WTC11 (cell line): ENCODE measurements around the gene RNF44.

Experiments used
- TEAD4 ChIP-seq: sonication (generic); formaldehyde crosslinking; IDR thresholded peaks from 2 replicates; pipeline ENCODE4 v1.8.0; 2022; ENCODE audit warnings: mild to moderate bottlenecking, missing genetic modification reagents
- TP53 ChIP-seq: sonication (generic); formaldehyde crosslinking; IDR thresholded peaks from 2 replicates; pipeline ENCODE4 v1.8.1; 2023; ENCODE audit warnings: mild to moderate bottlenecking, missing genetic modification reagents
- ZNF121 ChIP-seq: sonication (generic); formaldehyde crosslinking; IDR thresholded peaks from 2 replicates; pipeline ENCODE4 v1.8.0; 2023; ENCODE audit warnings: missing genetic modification reagents
- TF ChIP-seq, protein P1 (sequence below): sonication (generic); formaldehyde crosslinking; IDR thresholded peaks from 2 replicates; pipeline ENCODE4 v1.8.1; 2022; ENCODE audit warnings: low read depth, missing genetic modification reagents, borderline replicate concordance
- TF ChIP-seq, protein P2 (sequence below): fragments of 200-600 bp; IDR thresholded peaks from 2 replicates; pipeline ENCODE4 v1.8.0; 2022; ENCODE audit warnings: antibody characterized with exemption
- TF ChIP-seq, protein P3 (sequence below): sonication (generic); formaldehyde crosslinking; IDR thresholded peaks from 2 replicates; pipeline ENCODE4 v1.8.1; 2022; ENCODE audit warnings: low read depth, mild to moderate bottlenecking, moderate library complexity, missing genetic modification reagents, borderline replicate concordance
- TF ChIP-seq, protein P4 (sequence below): sonication (generic); formaldehyde crosslinking; conservative IDR thresholded peaks from 2 replicates; pipeline ENCODE4 v1.8.1; 2023; ENCODE audit warnings: mild to moderate bottlenecking, low read depth, missing genetic modification reagents, moderate library complexity
- TF ChIP-seq, protein P5 (sequence below): sonication (generic); formaldehyde crosslinking; IDR thresholded peaks from 2 replicates; pipeline ENCODE4 v1.8.1; 2023; ENCODE audit warnings: mild to moderate bottlenecking, missing genetic modification reagents
- TF ChIP-seq, protein P6 (sequence below): sonication (generic); formaldehyde crosslinking; conservative IDR thresholded peaks from 2 replicates; pipeline ENCODE4 v1.8.1; 2022; ENCODE audit warnings: mild to moderate bottlenecking, missing genetic modification reagents

DNA sequence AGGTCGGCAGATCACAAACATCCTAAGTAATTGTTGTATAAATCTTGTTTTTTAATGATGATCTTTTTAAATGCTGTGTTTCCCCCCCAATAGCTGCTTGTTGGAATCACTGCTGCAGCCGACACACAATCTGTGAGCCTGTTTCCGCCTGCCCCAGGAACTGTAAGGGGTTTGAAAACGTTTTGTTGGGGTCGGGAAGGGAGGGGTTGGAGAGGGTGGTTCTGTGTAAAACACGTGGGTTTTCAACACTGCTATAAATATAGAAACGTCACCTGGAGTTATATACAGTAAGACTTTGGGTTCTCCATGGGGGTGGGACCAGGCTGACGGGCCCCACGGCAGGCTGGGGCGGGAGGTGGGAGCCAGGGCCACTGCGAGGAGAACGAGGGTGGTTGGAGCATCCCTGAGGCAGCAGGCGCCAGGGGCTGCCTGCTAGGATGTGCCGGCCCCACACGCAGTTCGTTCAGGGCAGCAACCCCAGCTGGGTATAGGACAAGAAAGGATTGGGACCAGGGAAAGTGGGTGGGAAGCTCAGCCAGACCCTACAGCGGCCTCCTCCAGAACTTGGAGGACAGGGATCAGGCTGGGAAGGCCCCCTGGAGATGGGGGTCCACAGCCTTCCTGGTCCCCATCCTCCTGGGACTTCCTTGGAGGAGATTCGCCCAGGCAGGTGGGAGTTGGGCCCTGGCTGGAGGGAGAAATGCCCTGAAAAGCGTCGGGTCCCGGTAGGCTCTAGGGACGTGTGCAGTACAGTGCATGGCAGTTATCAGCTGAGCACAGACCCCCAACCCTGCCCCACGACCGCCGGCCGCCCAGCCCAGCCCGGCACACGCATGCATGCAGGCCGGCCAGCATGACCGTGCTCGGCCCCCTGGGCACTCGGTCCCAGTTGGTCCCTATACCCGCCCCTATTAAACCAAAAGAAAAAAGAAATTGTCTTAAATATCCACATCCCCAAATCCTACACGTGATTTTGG lies 9.7 kb downstream of the RNF44 start:
- TF ChIP-seq, protein P1, sequence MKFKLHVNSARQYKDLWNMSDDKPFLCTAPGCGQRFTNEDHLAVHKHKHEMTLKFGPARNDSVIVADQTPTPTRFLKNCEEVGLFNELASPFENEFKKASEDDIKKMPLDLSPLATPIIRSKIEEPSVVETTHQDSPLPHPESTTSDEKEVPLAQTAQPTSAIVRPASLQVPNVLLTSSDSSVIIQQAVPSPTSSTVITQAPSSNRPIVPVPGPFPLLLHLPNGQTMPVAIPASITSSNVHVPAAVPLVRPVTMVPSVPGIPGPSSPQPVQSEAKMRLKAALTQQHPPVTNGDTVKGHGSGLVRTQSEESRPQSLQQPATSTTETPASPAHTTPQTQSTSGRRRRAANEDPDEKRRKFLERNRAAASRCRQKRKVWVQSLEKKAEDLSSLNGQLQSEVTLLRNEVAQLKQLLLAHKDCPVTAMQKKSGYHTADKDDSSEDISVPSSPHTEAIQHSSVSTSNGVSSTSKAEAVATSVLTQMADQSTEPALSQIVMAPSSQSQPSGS (CRISPR knock-in tag), result no peak
- TF ChIP-seq, protein P2, sequence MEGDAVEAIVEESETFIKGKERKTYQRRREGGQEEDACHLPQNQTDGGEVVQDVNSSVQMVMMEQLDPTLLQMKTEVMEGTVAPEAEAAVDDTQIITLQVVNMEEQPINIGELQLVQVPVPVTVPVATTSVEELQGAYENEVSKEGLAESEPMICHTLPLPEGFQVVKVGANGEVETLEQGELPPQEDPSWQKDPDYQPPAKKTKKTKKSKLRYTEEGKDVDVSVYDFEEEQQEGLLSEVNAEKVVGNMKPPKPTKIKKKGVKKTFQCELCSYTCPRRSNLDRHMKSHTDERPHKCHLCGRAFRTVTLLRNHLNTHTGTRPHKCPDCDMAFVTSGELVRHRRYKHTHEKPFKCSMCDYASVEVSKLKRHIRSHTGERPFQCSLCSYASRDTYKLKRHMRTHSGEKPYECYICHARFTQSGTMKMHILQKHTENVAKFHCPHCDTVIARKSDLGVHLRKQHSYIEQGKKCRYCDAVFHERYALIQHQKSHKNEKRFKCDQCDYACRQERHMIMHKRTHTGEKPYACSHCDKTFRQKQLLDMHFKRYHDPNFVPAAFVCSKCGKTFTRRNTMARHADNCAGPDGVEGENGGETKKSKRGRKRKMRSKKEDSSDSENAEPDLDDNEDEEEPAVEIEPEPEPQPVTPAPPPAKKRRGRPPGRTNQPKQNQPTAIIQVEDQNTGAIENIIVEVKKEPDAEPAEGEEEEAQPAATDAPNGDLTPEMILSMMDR, result no peak
- TF ChIP-seq TEAD4 (no peak), ZNF121 (CRISPR knock-in tag) (no peak), TP53 (CRISPR knock-in tag) (no peak)
- TF ChIP-seq, protein P3, sequence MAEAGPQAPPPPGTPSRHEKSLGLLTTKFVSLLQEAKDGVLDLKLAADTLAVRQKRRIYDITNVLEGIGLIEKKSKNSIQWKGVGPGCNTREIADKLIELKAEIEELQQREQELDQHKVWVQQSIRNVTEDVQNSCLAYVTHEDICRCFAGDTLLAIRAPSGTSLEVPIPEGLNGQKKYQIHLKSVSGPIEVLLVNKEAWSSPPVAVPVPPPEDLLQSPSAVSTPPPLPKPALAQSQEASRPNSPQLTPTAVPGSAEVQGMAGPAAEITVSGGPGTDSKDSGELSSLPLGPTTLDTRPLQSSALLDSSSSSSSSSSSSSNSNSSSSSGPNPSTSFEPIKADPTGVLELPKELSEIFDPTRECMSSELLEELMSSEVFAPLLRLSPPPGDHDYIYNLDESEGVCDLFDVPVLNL, result no peak
- TF ChIP-seq, protein P4, sequence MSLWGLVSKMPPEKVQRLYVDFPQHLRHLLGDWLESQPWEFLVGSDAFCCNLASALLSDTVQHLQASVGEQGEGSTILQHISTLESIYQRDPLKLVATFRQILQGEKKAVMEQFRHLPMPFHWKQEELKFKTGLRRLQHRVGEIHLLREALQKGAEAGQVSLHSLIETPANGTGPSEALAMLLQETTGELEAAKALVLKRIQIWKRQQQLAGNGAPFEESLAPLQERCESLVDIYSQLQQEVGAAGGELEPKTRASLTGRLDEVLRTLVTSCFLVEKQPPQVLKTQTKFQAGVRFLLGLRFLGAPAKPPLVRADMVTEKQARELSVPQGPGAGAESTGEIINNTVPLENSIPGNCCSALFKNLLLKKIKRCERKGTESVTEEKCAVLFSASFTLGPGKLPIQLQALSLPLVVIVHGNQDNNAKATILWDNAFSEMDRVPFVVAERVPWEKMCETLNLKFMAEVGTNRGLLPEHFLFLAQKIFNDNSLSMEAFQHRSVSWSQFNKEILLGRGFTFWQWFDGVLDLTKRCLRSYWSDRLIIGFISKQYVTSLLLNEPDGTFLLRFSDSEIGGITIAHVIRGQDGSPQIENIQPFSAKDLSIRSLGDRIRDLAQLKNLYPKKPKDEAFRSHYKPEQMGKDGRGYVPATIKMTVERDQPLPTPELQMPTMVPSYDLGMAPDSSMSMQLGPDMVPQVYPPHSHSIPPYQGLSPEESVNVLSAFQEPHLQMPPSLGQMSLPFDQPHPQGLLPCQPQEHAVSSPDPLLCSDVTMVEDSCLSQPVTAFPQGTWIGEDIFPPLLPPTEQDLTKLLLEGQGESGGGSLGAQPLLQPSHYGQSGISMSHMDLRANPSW (CRISPR knock-in tag), result no peak
- TF ChIP-seq, protein P5, sequence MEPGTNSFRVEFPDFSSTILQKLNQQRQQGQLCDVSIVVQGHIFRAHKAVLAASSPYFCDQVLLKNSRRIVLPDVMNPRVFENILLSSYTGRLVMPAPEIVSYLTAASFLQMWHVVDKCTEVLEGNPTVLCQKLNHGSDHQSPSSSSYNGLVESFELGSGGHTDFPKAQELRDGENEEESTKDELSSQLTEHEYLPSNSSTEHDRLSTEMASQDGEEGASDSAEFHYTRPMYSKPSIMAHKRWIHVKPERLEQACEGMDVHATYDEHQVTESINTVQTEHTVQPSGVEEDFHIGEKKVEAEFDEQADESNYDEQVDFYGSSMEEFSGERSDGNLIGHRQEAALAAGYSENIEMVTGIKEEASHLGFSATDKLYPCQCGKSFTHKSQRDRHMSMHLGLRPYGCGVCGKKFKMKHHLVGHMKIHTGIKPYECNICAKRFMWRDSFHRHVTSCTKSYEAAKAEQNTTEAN (CRISPR knock-in tag), result no peak
- TF ChIP-seq, protein P6, sequence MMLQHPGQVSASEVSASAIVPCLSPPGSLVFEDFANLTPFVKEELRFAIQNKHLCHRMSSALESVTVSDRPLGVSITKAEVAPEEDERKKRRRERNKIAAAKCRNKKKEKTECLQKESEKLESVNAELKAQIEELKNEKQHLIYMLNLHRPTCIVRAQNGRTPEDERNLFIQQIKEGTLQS (CRISPR knock-in tag), result no peak
